Muscle of arm (tissue), 12 donors: Measurements from ENCODE around the gene PEX16. TPM values are rescaled to one million over a fixed set of nuclear protein-coding genes. Genes with fewer than 3 reads are reported as not detected.

ENCODE experiments used
- DNase-seq: peaks from one replicate; pipeline ENCODE4 v3.0.0-alpha.2; 2013
- polyA plus RNA-seq, 12 donors: library from polyadenylated mRNA; unstranded; fragments of 120-200 nt; gene quantifications; one replicate each; pipeline ENCODE4 v1.2.1, GENCODE V29; 2013; ENCODE audit not compliant: insufficient read length in 12 of 12

PEX16 gene
- polyA plus RNA-seq, 12 donors, result 7.3 to 18.1 (median 11.3) TPM; not detected in 1

- no peak for DNase-seq
Measured at GRCh38 chr11:45880772-45881570, 36.7 kb downstream of the PEX16 start.

- DNase-seq, result no peak
Measured at GRCh38 chr11:45879803-45880686, 37.6 kb downstream of the PEX16 start.

- no peak for DNase-seq
Measured at GRCh38 chr11:45877845-45878244, 39.8 kb downstream of the PEX16 start.

GRCh38 chr11:45877221-45877620 lies 40.5 kb downstream of the PEX16 start:
- no peak for DNase-seq

- DNase-seq, result no peak
Measured at GRCh38 chr11:45876401-45876800, 41.3 kb downstream of the PEX16 start.

GRCh38 chr11:45872651-45873356 lies 44.9 kb downstream of the PEX16 start:
- no peak for DNase-seq

- no peak for DNase-seq
Measured at GRCh38 chr11:45871638-45872037, 46.0 kb downstream of the PEX16 start.

GRCh38 chr11:45870706-45871105 lies 47.0 kb downstream of the PEX16 start:
- no peak for DNase-seq

GRCh38 chr11:45869551-45869950 lies 48.1 kb downstream of the PEX16 start:
- no peak for DNase-seq

GRCh38 chr11:45864041-45864440 lies 53.6 kb downstream of the PEX16 start:
- no peak for DNase-seq

GRCh38 chr11:45860764-45861510 lies 56.7 kb downstream of the PEX16 start:
- no peak for DNase-seq

- DNase-seq, result no peak
Measured at GRCh38 chr11:45860348-45860747, 57.3 kb downstream of the PEX16 start.

Other genes with a start within 250 kb of the PEX16 start
- 1 to 10 TPM in 11 of 12 donors, not detected in 1; 5.8 to 9.8 (median 7.7) TPM for gene SLC35C1, start 112.7 kb downstream of the PEX16 start, polyA plus RNA-seq
- 10 to 100 TPM in 11 of 12 donors, not detected in 1; 22.5 to 31.2 (median 26.5) TPM for gene CRY2, start 70.4 kb downstream of the PEX16 start, polyA plus RNA-seq
- 10 to 100 TPM in 11 of 12 donors, not detected in 1; 19.1 to 51.7 (median 28.6) TPM for gene MAPK8IP1, start 32.2 kb downstream of the PEX16 start, polyA plus RNA-seq
- under 1 TPM in 6 of 12 donors, not detected in 6; 0.25 to 0.57 (median 0.28) TPM for gene FREY1, start 10.6 kb downstream of the PEX16 start, polyA plus RNA-seq
- 10 to 100 TPM in 1 of 12 donors, 1 to 10 TPM in 2, under 1 TPM in 7, not detected in 2; 0.07 to 22.0 (median 0.49) TPM for gene LARGE2, start 4.8 kb upstream of the PEX16 start, polyA plus RNA-seq
- 10 to 100 TPM in 11 of 12 donors, not detected in 1; 23.2 to 88.2 (median 36.6) TPM for gene PHF21A, start 203.6 kb upstream of the PEX16 start, polyA plus RNA-seq